ENCODE results near the gene CEND1. TPM values are rescaled to one million over a fixed set of nuclear protein-coding genes. Genes with fewer than 3 reads are reported as not detected.

The CEND1 gene
- total and polyA plus RNA-seq, 2 of the 4 experiments (the other 2 are of a cell fraction) = 0.90 to 4.0 TPM

GRCh38 chr11:816433-816779 lies 26.5 kb upstream of the CEND1 start:
- Histone ChIP-seq H2AFZ (replicated peaks; ENCODE audit: low read length, poor library complexity) (no peak overlapping the region), H2AK9ac (replicated peaks; ENCODE audit: low read depth, low read length, poor library complexity) (no peak overlapping the region), H4K5ac (ENCODE audit: low read depth, low read length) (no peak overlapping the region), H3K14ac (replicated peaks; ENCODE audit: low read depth, low read length) (no peak overlapping the region), H2BK20ac (ENCODE audit: low read depth, low read length) (no peak overlapping the region), H3K23ac (ENCODE audit: low read depth, low read length) (no peak overlapping the region), H3K36me3 (ENCODE audit: control insufficient read depth, insufficient read depth, low read length) (peaks cover 25% of the 10 kb centered on the region), H3K4me1 (ENCODE audit: control insufficient read depth, insufficient read depth, low read length) (peaks cover 16% of the 10 kb centered on the region), H3K56ac (ENCODE audit: extremely low read depth, insufficient read depth, low read length) (no peak overlapping the region), H4K20me1 (ENCODE audit: insufficient read depth, low read length) (peaks cover 40% of the 10 kb centered on the region), H2BK5ac (ENCODE audit: low read depth, low read length, poor library complexity, severe bottlenecking) (no peak overlapping the region), H4K8ac (ENCODE audit: low read depth in 2 of 2, low read length in 2 of 2) (no peak overlapping the region), H3K27me3 (ENCODE audit: control insufficient read depth, insufficient read depth, low read length) (no peaks in the 10 kb centered on the region), H2AK5ac (ENCODE audit: low read depth, low read length) (no peak overlapping the region), H2BK120ac (ENCODE audit: low read depth, low read length) (no peak overlapping the region), H3K4me2 (ENCODE audit: low read depth, low read length) (no peak overlapping the region), H2BK15ac (ENCODE audit: low read depth, low read length) (no peak overlapping the region), H3K9ac (ENCODE audit: low read depth, low read length) (no peak overlapping the region), H3K4ac (ENCODE audit: low read depth, low read length) (no peak overlapping the region), H3K4me3 (ENCODE audit: insufficient read depth, low read depth, low read length) (no peak overlapping the region), H3K9me1 (ENCODE audit: insufficient read depth, low read length) (peaks cover 8% of the 10 kb centered on the region; the same call in 1 of the 2 replicates), H4K91ac (ENCODE audit: insufficient read depth, low read depth, low read length) (no peak overlapping the region), H3K27ac (ENCODE audit: insufficient read depth, low read length) (no peak overlapping the region), H3K18ac (ENCODE audit: low read depth, low read length) (no peak overlapping the region), H3K9me3 (ENCODE audit: control insufficient read depth, insufficient read depth, low read length) (no peaks in the 10 kb centered on the region), H3K79me1 (ENCODE audit: low read depth in 1 of 2, low read length in 2 of 2) (peaks cover 24 to 41% of the 10 kb centered on the region in 2 experiments)
- TF ChIP-seq POLR2A (IDR thresholded peaks at IDR 0.05; ENCODE audit: low read depth, low read length) (no peak), BHLHE40 (IDR thresholded peaks at IDR 0.05; ENCODE audit: low read depth, low read length) (no peak), RCOR1 (IDR thresholded peaks at IDR 0.05; ENCODE audit: insufficient replicate concordance, low read length) (no peak), CHD1 (IDR thresholded peaks at IDR 0.05; ENCODE audit: low read depth, low read length) (no peak), SMC3 (IDR thresholded peaks at IDR 0.05; ENCODE audit: low read depth, low read length) (no peak), FOS (IDR thresholded peaks at IDR 0.05; ENCODE audit: low read depth, low read length) (no peak), RFX5 (IDR thresholded peaks at IDR 0.05; ENCODE audit: low read depth, low read length) (no peak)
- in situ Hi-C loops (cut with MboI; ENCODE audit: low sequenced_read_pairs) (no loop called here), intact Hi-C loops (cut with micrococcal nuclease) (no loop called here), dilution Hi-C loops (cut with HindIII; ENCODE audit: low sequenced_read_pairs, unreplicated experiment) (no loop called here)
- ATAC-seq (ENCODE audit: low read depth) (no peak), DNase-seq (no peak)
- no CpG with 5 or more reads among the region's 11 CpGs for WGBS, 2 experiments (ENCODE audit: extremely low coverage in 2 of 2, insufficient read length in 1 of 2)
- no TSS peak for BruUV-seq (replicated peaks)
- ChIA-PET CTCF (no interaction called here), POLR2A (ENCODE audit: unreplicated experiment) (no interaction called here)

Data from IMR-90 (cell line).